Inflammatory macrophage (primary cell): ENCODE data around the gene WDFY4.

Experiments used
- DNase-seq, 2 donors: peaks; one replicate each; pipeline ENCODE4 v3.0.0-alpha.2; 2020 to 2022

WDFY4 gene

DNA sequence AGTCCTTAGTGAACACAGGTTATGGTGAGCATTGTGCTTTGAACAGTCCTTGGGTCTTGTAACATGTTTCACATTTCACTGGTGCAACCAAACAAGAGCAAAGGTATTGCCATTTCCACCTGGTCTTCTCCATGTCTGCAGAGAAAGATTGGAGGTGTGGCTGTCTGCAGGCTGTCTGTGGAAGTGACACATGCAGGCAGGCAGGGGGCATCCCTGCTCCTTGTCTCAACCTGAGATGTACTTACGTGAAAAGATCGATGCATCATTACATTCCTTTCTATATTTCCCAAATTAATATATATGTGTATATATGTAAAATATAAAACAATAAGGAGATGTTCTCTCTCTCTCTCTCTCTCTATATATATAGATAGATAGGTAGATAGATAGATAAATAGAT, 200.7 kb downstream of the WDFY4 start:
- DNase-seq = no peak

- DNase-seq = no peak
Observed at GRCh38 chr10:48887982-48888381, 203.3 kb downstream of the WDFY4 start.

DNA sequence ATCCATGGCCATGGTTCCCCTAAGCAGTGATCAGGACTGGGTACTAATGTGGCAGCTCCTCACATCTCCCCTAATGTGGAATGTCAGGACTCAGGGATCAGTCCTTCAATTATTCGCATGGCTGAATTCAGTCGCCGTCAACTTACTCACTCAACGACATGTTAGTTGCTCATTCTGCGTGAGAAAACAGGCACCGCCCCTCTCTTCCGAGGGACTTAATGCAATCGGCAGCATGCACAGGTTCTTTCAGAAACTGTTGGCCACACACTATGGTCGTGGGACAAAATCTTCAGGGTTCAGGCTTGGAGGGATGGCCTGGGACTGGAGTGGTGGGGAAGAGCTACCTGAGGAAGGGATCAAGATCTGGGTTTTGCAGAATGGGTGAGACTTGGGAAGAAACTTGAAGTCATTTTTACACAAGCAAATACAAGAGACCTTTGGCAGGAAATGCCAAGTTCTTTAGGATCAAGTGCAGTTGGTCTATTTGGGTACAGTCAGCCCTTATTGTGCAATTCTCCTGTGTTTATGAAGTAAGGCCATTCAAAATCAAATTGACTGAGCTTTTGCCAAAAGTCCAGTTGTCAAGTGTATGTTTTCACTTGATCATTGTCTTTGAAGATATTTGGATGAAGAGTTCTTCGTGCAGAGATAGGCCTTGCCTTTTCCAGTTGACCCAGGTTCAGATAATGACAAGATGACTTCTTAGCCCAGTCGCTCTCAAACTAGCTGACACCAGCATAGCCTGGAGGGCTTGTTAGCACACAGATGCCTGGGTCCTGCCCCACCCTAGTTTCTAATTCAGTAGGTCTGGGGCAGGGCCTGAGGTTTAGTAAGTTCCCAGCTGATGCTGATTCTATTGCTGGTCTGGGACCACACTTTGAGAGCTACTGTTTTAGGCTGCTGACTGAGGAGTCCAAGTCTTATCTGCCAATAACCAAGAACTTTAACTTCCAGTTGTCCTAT, 206.5 kb downstream of the WDFY4 start:
- no peak for DNase-seq

GRCh38 chr10:48894911-48895802, 210.5 kb downstream of the WDFY4 start:
- DNase-seq = no peak

GRCh38 chr10:48895803-48896195, 211.1 kb downstream of the WDFY4 start:
- DNase-seq = no peak

DNA sequence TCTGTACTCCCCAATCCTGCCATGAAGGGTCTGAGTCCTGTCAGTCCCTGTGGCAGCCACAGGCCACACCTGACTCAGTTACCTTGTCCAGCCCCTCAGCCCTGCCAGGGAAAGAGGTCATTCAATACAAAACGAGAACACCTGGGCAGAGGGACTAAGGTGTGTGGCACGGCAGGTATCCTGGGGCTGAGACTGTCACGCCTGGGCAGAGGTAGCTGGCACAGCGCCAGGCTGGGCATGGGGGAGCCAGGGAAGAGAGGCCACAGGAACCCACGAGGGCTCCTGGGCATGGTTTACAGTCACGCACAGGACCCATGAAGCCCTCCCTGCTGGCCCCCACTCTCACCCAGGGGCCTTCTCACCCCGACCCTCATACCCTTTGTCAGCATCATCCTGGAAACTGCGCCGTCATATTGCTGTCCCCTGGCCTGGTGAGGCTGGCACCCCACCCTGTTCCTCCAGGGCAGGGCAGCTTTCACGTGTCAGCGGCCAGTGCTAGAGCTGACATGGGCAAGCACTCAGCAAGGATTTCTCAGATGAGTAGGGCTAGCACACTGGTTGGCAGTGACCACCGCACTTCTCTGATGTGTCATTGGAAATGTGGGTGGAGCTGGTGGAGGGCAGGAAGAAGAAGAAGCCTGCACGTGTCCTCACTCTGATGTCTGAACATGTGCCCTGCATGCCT, 212.2 kb downstream of the WDFY4 start:
- DNase-seq = no peak

- no peak for DNase-seq
Observed at GRCh38 chr10:48897441-48897790, 212.7 kb downstream of the WDFY4 start.

DNA sequence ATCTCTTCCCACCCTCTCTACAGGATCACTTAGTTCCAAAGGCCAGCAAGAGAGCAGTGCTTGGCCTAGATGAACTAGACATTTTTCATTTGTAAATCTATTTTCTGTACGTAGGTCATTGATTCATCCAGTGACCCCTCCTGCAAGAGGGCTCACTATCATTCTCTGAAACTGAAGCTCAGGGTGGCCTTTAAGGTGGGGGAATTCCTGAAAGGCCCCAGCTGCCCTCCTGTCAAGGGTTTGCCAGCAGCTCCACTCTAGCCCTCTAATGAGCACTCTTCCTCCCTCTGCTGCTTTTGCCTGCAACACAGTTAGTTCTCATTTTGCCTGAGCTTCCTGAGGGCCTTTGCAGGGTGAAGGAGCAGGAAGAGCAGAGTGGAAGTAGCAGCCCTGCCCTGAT, 213.8 kb downstream of the WDFY4 start:
- peak in 1 of 2 donors; percentile 13 for DNase-seq

DNA sequence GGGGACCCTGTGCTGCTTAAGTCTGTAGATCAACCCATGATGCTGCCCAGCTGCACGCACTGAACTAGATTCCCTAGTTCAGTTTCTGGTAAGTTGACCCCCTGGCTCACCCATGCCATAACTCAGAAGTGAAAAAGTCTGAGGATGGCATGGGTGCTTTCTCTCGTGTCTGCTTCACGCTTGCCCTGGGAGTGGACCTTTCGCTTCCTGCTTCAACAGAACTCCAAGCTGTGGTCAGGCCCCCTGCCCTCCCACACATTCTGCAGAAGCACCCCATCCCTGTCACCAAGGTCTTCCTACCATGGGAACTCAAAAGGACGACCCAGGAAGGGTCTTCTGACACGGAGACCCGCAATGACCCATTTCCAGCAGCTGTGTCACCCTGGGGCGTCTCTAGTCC, 215.1 kb downstream of the WDFY4 start:
- no peak for DNase-seq

GRCh38 chr10:48900371-48900801, 215.7 kb downstream of the WDFY4 start:
- peak; percentile 66 to 78 for DNase-seq

DNA sequence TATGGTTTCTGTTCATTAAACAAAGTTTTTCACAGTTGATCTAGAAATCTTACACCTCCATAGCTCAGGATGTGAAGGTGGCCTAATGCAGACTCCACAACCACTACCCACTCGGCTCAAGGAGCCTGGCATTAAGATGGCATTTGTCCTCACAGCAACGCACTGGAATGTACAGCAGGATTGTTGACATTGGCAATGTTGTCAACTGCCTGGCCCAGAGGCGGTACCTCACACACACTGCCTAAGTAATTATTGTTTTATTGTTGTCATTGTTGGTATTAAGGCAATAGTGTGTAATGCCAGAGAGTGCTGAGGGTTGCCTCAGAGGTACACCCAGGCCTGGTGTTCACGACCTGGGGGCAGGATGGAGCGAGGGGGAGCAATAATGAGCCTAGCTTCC, 216.6 kb downstream of the WDFY4 start:
- no peak for DNase-seq

- no peak for DNase-seq
Observed at GRCh38 chr10:48902096-48902495, 217.4 kb downstream of the WDFY4 start.

DNA sequence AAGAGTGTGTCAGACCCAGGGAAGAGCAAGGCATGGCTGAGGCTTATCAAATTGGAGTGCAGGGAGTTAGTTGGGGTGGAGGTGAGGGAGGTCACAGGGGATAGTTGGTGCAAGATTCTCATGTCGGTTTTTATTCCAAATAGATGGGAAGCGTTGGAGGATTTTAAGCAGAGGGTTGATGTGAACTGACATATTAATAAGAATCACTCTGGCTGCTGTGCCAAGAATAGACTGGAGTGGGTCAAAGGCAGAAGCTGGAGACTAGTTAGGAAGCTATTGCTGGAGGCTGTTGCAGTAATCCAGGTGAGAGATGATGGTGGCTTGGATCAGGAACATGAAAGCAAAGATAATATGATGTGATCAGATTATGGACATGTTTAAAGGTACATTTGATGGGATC, 218.5 kb downstream of the WDFY4 start:
- no peak for DNase-seq

DNA sequence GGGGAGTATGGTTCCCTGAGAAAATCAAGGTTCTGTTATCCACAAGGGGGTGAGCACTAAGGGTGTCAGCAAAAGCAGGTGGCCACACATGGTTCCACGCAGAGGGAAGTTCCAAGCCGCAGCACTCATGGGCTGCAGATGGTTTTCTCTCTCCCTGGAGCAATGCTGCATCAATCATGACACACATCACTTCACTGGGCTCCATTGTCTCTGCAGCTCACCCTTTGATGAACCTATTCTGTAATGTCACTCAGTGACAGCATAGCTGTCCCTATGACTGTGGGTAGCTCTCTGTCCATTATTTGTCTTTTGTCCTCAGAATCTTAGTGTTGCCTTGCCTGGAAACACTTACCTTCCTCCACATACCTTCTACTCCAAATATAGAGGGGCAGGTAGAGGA, 220.2 kb downstream of the WDFY4 start:
- no peak for DNase-seq

- DNase-seq = no peak
Observed at GRCh38 chr10:48905311-48905710, 220.6 kb downstream of the WDFY4 start.

DNA sequence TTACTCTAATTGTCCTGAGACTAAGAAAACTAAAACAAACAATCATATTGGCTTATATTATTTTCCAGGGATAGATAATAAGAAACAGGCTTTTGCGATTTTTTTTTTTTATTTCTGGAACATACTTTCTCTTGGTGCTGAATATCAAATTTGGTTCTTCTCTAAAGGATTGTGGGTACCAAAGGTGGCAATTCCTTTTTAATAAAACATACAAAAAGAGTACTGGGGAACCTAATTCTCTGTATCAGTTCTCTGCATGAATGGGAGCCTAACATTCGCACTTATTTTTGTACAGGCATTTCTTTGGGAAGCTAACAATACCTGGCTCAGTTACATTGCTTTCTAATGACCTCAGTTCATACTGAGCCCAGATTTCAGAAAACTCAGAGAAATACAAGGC, 222.2 kb downstream of the WDFY4 start:
- DNase-seq = no peak

GRCh38 chr10:48907730-48908129, 223.1 kb downstream of the WDFY4 start:
- no peak for DNase-seq

- DNase-seq = no peak
Observed at GRCh38 chr10:48910548-48910947, 225.9 kb downstream of the WDFY4 start.

GRCh38 chr10:48913674-48914073, 229.0 kb downstream of the WDFY4 start:
- no peak for DNase-seq

DNA sequence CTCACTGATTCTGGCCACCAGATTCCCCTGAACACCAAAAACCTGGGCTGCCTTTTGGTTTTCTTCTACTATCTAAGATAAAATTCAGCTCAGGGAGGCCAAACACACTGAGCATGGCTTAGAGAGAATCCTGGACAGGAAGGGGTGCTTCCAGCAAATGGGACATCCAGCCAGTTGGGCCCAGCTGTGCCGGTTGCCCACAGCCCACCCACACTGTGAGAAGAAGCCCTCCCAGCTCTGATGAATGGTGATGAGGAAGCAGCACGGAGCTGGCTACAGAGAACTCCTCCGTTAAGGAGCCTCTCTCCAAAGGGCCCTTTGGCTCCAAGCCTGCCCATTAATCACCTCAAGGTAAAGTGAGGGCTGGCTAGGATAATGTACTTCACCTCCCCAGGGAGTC, 239.1 kb downstream of the WDFY4 start:
- DNase-seq = no peak

GRCh38 chr10:48924988-48925387, 240.3 kb downstream of the WDFY4 start:
- DNase-seq = no peak

- DNase-seq = no peak
Observed at GRCh38 chr10:48926255-48926654, 241.6 kb downstream of the WDFY4 start.
